HEK293 (cell line): Measurements from ENCODE around the gene SH3RF1.

ENCODE experiments used
- CTCF ChIA-PET: fragments of 350-600 bp; formaldehyde crosslinking; extraction: SDS; loops from one replicate; lab custom pipeline; 2021; ENCODE audit warnings: antibody characterized with exemption; lab: Yijun Ruan, JAX
- POLR2A ChIA-PET: fragments of 300-600 bp; formaldehyde crosslinking; extraction: SDS; loops from one replicate; lab custom pipeline; 2020; ENCODE audit warnings: antibody characterized with exemption, inconsistent platforms; lab: Yijun Ruan, JAX
- H3K27ac ChIP-seq: fragments of 200-500 bp; sonication (Bioruptor generic); 2 replicates; pipeline ENCODE4 v1.5.1; 2014; ENCODE audit warnings: low read depth, low read length, control low read depth, inconsistent platforms; ENCODE audit errors: extremely low read depth
- H3K36me3 ChIP-seq, 2 experiments: fragments of 200-500 bp in 1 of 2; sonication (Bioruptor generic) in 1 of 2; 1 replicate in 1 of 2; 2 replicates in 1 of 2; pipeline ENCODE4 v1.5.1; 2014 to 2017; ENCODE audit warnings: inconsistent platforms in 2 of 2, low read length in 2 of 2; ENCODE audit not compliant: control insufficient read depth in 2 of 2, insufficient read depth in 1 of 2
- H3K4me1 ChIP-seq: fragments of 200-500 bp; sonication (Bioruptor generic); 2 replicates; pipeline ENCODE4 v1.5.1; 2014; ENCODE audit warnings: mild to moderate bottlenecking, low read length, inconsistent platforms; ENCODE audit not compliant: control insufficient read depth, insufficient read depth
- H3K4me3 ChIP-seq: 2 replicates; pipeline ENCODE4 v1.5.1; 2011; ENCODE audit warnings: low read depth, mild to moderate bottlenecking, control low read depth, low read length, moderate library complexity
- H3K9me3 ChIP-seq: fragments of 200-500 bp; sonication (Bioruptor generic); 2 replicates; pipeline ENCODE4 v1.5.1; 2014; ENCODE audit warnings: low read depth, low read length, inconsistent platforms; ENCODE audit not compliant: control insufficient read depth, insufficient read depth
- RBAK ChIP-seq: fragments of 450-650 bp; formaldehyde crosslinking; IDR thresholded peaks from 2 replicates; pipeline ENCODE4 v1.5.1; 2016; ENCODE audit warnings: missing biosample characterization, missing genetic modification characterization
- ZNF175 ChIP-seq: fragments of 450-650 bp; formaldehyde crosslinking; IDR thresholded peaks from 2 replicates; pipeline ENCODE4 v1.5.1; 2016; ENCODE audit warnings: missing biosample characterization, missing genetic modification characterization
- ZNF23 ChIP-seq: fragments of 450-650 bp; formaldehyde crosslinking; IDR thresholded peaks from 2 replicates; pipeline ENCODE4 v1.5.1; 2016; ENCODE audit warnings: missing biosample characterization, missing genetic modification characterization, borderline replicate concordance
- ZNF341 ChIP-seq: fragments of 450-650 bp; formaldehyde crosslinking; IDR thresholded peaks from 2 replicates; pipeline ENCODE4; 2016; ENCODE audit warnings: low read depth, missing biosample characterization, missing genetic modification characterization
- ZNF404 ChIP-seq: fragments of 450-650 bp; formaldehyde crosslinking; IDR thresholded peaks from 2 replicates; pipeline ENCODE4 v1.5.1; 2017; ENCODE audit warnings: missing biosample characterization, missing genetic modification characterization
- ZNF48 ChIP-seq: fragments of 450-650 bp; formaldehyde crosslinking; IDR thresholded peaks from 2 replicates; pipeline ENCODE4 v1.5.1; 2016; ENCODE audit warnings: missing biosample characterization, missing genetic modification characterization
- ZNF530 ChIP-seq: fragments of 450-650 bp; formaldehyde crosslinking; IDR thresholded peaks from 2 replicates; pipeline ENCODE4 v1.5.1; 2016; ENCODE audit warnings: low read depth, missing biosample characterization, missing genetic modification characterization
- ZNF585B ChIP-seq: fragments of 450-650 bp; formaldehyde crosslinking; IDR thresholded peaks from 2 replicates; pipeline ENCODE4 v1.5.1; 2016; ENCODE audit warnings: missing biosample characterization, missing genetic modification characterization
- TF ChIP-seq, protein P1 (sequence below): fragments of 450-650 bp; formaldehyde crosslinking; IDR thresholded peaks from 2 replicates; pipeline ENCODE4 v1.5.1; 2016; ENCODE audit warnings: missing biosample characterization, missing genetic modification characterization
- TF ChIP-seq, protein P2 (sequence below): fragments of 450-650 bp; formaldehyde crosslinking; IDR thresholded peaks from 2 replicates; pipeline ENCODE4 v1.5.1; 2016; ENCODE audit warnings: missing biosample characterization, missing genetic modification characterization
- TF ChIP-seq, protein P3 (sequence below): fragments of 450-650 bp; formaldehyde crosslinking; IDR thresholded peaks from 2 replicates; pipeline ENCODE4 v1.5.1; 2017; ENCODE audit warnings: missing biosample characterization, missing genetic modification characterization
- TF ChIP-seq, protein P4 (sequence below): IDR thresholded peaks from 2 replicates; pipeline ENCODE4 v1.6.1; 2011; ENCODE audit warnings: mild to moderate bottlenecking, low read depth, low read length, borderline replicate concordance
- TF ChIP-seq, protein P5 (sequence below): fragments of 450-650 bp; formaldehyde crosslinking; IDR thresholded peaks from 2 replicates; pipeline ENCODE4 v1.5.1; 2016; ENCODE audit warnings: missing biosample characterization, missing genetic modification characterization

SH3RF1 gene

DNA sequence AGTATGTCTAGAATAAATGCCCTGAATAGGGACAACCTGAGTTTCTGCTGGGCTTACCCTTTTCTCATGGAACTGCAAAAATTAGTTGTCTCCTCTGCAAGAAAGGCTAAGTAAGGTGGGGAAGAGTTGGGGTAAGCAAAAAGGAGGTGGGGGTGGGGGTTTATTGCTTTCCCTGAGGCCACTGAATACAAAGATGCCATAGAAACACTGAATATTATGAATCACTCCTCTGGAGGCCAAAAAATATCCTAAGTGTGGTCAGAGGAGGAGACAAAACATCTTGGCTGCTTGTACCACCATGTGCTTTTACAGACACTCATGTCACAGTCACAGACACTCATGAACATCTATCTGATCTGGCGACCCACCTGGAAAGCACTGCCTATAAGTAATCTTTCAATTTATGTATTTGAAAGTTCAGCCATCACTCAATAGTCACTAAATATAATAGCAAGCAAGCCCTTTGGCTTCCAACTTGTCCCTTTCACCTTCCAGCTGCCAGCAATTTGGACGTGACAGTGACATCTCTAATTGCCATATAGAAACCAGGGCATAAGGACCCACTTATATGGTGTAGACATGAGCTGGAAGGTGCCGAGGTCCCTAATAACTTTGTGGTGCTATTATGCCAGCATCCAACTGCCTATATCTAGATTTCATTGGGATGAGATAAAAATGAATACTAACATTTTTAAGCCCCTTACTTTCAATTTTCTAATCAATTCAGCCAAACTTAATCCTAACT, 138.0 kb downstream of the SH3RF1 start (continued):
- TF ChIP-seq, protein P1, sequence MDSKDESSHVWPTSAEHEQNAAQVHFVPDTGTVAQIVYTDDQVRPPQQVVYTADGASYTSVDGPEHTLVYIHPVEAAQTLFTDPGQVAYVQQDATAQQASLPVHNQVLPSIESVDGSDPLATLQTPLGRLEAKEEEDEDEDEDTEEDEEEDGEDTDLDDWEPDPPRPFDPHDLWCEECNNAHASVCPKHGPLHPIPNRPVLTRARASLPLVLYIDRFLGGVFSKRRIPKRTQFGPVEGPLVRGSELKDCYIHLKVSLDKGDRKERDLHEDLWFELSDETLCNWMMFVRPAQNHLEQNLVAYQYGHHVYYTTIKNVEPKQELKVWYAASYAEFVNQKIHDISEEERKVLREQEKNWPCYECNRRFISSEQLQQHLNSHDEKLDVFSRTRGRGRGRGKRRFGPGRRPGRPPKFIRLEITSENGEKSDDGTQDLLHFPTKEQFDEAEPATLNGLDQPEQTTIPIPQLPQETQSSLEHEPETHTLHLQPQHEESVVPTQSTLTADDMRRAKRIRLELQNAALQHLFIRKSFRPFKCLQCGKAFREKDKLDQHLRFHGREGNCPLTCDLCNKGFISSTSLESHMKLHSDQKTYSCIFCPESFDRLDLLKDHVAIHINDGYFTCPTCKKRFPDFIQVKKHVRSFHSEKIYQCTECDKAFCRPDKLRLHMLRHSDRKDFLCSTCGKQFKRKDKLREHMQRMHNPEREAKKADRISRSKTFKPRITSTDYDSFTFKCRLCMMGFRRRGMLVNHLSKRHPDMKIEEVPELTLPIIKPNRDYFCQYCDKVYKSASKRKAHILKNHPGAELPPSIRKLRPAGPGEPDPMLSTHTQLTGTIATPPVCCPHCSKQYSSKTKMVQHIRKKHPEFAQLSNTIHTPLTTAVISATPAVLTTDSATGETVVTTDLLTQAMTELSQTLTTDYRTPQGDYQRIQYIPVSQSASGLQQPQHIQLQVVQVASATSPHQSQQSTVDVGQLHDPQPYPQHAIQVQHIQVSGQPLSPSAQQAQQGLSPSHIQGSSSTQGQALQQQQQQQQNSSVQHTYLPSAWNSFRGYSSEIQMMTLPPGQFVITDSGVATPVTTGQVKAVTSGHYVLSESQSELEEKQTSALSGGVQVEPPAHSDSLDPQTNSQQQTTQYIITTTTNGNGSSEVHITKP (tag by site-specific recombination) = no peak

DNA sequence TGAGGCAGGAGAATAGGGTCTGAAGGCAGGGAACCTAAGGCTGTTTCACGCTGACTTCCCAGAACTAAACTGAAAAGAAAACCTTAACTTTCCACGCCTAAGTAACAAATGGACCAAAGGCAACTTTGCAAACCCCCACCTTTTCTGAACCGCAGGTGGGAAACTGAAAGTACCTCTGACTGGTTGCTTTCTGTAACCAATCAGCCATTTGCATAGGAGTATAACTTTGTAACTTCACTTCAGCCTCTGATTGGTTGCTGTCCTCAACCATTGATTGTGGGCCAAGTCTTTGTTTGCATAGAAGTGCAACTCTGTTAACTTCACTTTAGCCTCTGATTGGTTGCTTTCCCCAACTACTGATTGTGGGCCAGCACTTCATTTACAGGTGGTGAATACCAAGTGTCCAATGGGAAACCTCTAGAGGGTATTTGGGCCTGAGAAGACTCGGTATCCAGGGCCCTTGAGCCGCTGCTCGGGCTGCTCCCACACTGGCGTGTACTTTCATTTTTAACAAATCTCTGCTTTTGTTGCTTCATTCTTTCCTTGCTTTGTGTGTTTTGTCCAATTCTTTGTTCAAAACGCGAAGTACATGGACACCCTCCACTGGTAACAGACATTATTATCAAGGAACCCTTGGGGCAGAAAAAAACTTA, 139.1 kb downstream of the SH3RF1 start:
- ChIA-PET POLR2A (no interaction called here), CTCF (no interaction called here)
- no peaks in the 10 kb centered on the region for H3K9me3 ChIP-seq
- no peak overlapping the region for H3K4me3 ChIP-seq
- peaks cover 0 to 75% of the 10 kb centered on the region in 2 experiments; a peak in 2 of 3 replicates for H3K36me3 ChIP-seq
- H3K4me1 ChIP-seq = no peaks in the 10 kb centered on the region
- no peak overlapping the region for H3K27ac ChIP-seq
- no peak for TF ChIP-seq ZNF48
- TF ChIP-seq, protein P2, sequence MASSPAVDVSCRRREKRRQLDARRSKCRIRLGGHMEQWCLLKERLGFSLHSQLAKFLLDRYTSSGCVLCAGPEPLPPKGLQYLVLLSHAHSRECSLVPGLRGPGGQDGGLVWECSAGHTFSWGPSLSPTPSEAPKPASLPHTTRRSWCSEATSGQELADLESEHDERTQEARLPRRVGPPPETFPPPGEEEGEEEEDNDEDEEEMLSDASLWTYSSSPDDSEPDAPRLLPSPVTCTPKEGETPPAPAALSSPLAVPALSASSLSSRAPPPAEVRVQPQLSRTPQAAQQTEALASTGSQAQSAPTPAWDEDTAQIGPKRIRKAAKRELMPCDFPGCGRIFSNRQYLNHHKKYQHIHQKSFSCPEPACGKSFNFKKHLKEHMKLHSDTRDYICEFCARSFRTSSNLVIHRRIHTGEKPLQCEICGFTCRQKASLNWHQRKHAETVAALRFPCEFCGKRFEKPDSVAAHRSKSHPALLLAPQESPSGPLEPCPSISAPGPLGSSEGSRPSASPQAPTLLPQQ (tag by site-specific recombination) = no peak
- TF ChIP-seq, protein P3, sequence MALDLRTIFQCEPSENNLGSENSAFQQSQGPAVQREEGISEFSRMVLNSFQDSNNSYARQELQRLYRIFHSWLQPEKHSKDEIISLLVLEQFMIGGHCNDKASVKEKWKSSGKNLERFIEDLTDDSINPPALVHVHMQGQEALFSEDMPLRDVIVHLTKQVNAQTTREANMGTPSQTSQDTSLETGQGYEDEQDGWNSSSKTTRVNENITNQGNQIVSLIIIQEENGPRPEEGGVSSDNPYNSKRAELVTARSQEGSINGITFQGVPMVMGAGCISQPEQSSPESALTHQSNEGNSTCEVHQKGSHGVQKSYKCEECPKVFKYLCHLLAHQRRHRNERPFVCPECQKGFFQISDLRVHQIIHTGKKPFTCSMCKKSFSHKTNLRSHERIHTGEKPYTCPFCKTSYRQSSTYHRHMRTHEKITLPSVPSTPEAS (tag by site-specific recombination) = no peak
- no peak for TF ChIP-seq ZNF404 (tag by site-specific recombination)
- TF ChIP-seq, protein P4, sequence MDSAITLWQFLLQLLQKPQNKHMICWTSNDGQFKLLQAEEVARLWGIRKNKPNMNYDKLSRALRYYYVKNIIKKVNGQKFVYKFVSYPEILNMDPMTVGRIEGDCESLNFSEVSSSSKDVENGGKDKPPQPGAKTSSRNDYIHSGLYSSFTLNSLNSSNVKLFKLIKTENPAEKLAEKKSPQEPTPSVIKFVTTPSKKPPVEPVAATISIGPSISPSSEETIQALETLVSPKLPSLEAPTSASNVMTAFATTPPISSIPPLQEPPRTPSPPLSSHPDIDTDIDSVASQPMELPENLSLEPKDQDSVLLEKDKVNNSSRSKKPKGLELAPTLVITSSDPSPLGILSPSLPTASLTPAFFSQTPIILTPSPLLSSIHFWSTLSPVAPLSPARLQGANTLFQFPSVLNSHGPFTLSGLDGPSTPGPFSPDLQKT = no peak
- TF ChIP-seq ZNF341 (tag by site-specific recombination) = no peak
- TF ChIP-seq, protein P5, sequence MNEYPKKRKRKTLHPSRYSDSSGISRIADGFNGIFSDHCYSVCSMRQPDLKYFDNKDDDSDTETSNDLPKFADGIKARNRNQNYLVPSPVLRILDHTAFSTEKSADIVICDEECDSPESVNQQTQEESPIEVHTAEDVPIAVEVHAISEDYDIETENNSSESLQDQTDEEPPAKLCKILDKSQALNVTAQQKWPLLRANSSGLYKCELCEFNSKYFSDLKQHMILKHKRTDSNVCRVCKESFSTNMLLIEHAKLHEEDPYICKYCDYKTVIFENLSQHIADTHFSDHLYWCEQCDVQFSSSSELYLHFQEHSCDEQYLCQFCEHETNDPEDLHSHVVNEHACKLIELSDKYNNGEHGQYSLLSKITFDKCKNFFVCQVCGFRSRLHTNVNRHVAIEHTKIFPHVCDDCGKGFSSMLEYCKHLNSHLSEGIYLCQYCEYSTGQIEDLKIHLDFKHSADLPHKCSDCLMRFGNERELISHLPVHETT (tag by site-specific recombination) = no peak
- no peak for TF ChIP-seq ZNF23 (tag by site-specific recombination)
- TF ChIP-seq ZNF175 (tag by site-specific recombination) = no peak
- TF ChIP-seq RBAK (tag by site-specific recombination) = no peak
- TF ChIP-seq ZNF530 = no peak
- no peak for TF ChIP-seq ZNF585B (tag by site-specific recombination)
